GM21367 (cell line): Measurements from ENCODE around the gene FSCN2.

Experiments used
- ATAC-seq: cut with Tn5 transposase; IDR thresholded peaks from one replicate; pipeline ENCODE4 v1.9.1; 2021; ENCODE audit not compliant: unreplicated experiment

Gene FSCN2

GRCh38 chr17:81511804-81512561 lies 16.2 kb upstream of the FSCN2 start:
- ATAC-seq = no peak

GRCh38 chr17:81512562-81513371 lies 15.4 kb upstream of the FSCN2 start, which contains the start of gene ACTG1:
ACTG1 (minus strand) TSS chr17:81512799; CDS start chr17:81512354, 445 bp downstream.
- ATAC-seq = no peak

DNA sequence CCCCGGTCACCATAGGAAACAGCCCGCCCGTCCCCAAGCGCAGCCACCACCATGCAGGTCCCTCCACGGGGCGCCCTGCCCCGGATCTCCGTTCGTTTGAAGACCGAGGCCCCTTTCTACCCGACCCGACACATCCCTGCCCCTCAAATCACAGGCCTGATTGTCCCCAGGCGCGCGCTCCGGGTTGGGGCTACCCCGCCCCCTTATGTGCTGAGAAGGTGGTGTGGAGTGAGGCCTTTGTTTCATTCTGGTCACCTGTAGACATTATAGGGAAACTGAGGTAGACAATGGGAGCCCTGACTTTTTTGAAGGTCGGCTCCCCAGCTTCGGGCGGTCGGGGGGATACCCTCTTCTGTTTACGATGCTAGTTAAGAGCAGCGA lies 14.8 kb upstream of the FSCN2 start:
- no peak for ATAC-seq

DNA sequence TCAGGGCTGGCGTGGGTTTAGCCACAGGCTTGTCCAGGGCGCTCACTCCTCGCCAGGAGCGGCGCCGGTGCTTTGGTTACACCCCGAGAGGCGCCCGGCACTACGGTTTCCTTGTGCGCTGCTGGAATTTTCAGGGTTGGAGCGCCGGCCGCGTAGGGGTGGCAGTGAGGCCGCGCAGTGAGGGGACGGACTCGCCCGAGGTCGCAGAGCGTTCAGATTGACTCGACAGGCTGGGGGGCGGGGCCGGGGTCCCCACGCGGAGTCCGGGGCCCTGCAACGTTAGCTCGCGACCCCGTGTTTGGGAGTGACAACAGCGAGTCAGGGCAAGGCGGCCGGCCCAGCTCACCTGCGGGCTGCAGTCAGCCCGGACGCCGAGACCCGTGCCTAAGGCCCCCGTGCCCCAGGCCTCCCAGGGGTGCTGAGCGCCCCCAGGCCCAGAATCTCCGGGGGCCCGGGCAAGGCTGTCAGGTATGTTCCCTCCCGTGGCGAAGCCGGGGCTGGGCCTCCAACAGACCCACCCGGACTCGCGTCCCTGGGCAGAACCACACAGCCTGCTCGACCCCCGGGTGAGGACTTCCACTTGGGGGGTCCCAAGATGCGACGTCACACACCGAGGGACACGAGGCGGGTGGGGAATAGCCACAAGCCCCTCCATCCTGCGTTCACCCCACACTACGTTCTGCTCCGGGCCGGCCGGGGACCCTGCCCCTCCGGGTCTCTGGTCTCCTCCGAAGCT lies 14.3 kb upstream of the FSCN2 start:
- ATAC-seq = no peak

DNA sequence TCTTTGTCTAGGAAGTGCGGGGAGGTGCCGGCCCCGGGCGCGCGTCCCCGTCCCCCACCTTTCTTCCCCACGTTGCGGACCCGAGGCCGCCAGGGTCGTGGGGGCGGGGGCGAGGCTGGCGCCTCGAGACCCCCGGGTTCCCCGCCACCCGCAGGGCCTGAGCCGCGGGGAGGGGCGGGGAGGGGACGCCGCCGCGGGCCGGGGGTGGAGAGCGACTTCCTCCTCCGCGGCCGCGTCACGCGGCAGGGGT lies 13.8 kb upstream of the FSCN2 start:
- no peak for ATAC-seq

- peak; percentile 16 for ATAC-seq
Measured at GRCh38 chr17:81514739-81515529, 13.2 kb upstream of the FSCN2 start.

DNA sequence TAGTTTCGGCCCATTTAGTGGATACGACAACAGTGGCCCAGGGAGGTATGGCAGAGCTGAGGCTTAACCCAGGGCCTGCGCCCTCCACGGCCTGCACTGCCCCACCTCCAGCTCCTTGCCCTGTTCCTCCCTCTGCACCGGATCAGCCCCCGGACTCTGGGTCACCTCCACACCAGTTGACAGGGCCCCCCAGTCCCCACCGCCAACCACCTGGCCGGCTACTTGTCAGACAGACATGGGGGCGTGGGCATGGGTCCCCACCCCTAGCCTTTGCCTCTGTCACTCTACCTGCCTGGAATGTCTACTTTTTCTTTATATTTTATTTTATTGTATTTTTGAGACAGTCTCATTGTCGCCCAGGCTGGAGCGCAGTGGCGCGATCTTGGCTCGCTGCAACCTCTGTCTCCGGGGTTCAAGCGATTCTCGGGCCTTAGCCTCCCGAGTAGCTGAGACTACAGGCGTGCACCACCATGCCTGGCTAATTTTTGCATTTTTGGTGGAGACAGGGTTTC lies 12.6 kb upstream of the FSCN2 start:
- ATAC-seq = no peak

DNA sequence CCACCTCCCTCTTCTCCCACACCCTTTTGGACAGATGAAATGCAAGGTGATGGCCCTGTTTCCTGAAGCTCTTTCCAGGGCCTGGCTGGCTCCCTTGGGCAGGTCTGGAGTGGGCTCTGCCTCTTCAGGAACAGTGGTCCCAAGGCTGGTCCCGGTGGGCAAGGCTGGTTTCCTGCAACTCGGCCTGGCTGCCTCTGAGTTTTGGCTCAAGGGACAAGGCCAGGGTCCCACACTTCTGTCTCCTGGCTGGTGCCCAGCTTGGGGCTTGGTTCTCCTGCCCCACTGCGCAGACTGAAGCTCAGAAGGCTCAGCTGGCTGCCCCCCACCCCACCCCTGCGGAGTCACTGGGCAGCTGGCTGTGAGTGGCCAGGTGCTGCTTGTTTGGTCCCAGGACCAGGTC lies 11.7 kb upstream of the FSCN2 start:
- no peak for ATAC-seq

DNA sequence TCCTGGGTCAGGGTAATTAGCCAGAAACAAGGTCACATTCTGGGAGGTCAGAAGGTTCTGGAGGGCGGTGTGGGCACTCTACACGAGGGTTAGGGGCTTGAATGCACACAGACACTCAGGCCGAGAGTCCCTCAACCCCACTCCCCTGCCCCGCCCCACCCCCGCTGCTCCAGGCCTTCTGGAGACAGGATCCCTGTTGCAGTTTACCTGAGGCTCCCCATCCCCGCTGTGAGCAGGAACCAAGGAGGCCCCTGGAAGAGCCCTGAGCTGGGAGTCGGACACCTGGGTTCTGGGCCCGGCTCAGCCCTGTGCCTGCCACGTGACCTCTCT lies 11.2 kb upstream of the FSCN2 start:
- no peak for ATAC-seq

DNA sequence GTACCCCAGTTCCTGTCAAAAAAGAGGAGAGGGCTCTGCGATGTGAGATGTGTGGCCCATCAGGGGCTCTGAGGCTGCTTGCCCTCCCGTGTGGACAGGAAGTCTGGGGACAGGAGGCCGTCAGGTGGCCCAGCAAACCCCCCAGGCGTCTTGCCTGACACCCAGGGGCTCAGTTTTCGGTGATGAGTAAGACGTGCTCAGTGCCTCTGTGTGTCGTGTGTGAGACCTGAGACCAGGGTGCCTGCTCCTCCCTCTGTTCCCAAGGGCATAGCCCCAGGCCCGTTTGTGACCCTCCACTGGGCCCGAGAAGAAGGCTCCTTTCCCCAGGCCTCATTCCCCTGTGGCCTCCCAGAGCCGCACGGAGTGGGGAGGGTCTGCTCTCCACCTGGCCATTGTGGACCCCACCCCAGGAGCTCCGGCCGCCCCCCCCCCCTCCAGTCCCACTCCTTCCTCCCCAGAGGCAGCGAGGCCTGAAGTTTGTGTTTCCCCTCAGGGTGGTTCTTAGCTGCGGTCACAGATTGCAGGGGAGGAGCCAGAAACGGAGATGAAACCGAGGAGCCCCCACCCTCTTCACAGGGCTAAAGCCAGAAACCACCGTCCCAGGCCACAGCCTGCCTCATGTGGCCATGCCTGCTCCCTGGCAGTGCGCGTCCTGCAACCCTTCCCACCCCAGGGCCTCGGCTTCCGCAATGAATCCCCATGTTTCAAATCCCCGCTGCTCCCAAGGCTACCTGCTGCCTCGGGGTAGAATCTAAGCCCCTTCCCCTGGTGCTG lies 10.7 kb upstream of the FSCN2 start:
- no peak for ATAC-seq

- no peak for ATAC-seq
Measured at GRCh38 chr17:81518113-81518784, 9.9 kb upstream of the FSCN2 start.

DNA sequence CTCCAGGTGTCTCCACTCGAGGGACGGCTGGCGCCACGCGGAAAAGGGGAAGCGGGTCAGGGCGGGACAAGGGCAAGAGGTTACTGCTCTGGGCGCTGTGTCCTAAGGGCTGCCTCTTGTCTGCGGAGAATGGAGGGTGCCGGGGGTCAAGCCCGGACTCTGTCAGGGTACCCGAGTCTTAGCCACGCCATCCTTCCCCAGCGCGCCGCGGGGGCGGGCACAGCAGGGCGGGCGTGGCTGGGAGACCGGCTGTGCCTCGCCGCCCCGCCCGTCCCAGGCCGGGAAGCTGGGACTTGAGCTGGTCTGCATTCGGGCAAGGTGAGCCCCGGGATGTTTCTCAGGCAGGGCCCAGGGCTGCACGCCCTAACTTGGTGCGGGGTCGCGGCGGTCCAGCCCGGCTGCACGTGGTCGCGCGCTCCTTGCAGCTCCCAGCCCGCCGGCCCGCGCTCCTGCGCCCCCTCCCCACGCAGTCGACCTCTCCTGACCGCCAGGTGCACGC lies 9.3 kb upstream of the FSCN2 start:
- no peak for ATAC-seq

- ATAC-seq = no peak
Measured at GRCh38 chr17:81519284-81520020, 8.7 kb upstream of the FSCN2 start.

GRCh38 chr17:81520021-81520901 lies 7.9 kb upstream of the FSCN2 start:
- ATAC-seq = no peak

GRCh38 chr17:81522491-81523401 lies 5.4 kb upstream of the FSCN2 start:
- ATAC-seq = no peak

DNA sequence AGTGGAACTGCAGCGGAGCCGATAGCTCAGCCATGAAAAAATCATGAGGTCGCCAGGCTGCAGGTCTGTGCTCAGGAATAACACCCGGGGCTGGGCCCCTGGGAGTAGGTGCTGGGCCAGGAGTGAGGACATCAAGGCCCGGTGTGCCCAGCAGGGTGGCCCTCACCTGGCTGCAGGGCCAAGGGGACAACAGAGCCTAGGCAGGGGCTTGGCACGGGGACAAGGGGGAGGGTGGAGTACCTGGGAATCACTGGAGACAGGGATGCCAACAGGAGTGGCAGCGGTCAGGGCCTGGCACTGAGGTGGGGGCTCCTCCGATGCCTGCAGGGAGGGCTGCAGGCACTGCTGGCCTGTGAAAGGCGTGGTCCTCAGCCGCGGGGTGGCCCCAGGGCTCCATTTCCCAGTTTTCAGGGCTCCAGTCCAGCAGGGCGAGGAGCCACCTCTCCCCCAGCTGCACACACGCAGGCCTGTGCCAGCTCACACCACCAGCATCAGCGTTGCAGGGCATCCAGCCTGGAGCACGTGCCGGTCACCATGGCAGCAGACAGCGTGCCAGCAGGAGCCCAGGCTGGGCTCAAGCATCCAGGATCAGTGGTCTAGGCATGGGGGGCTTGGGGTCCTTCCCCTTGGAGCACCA lies 4.7 kb upstream of the FSCN2 start:
- no peak for ATAC-seq
